GM21717 (cell line): ENCODE results near the gene ADAMTS17.

Experiments
- ATAC-seq: cut with Tn5 transposase; IDR thresholded peaks from one replicate; pipeline ENCODE4 v1.9.1; 2021; ENCODE audit warnings: mild to moderate bottlenecking, moderate library complexity; ENCODE audit not compliant: unreplicated experiment

The ADAMTS17 gene

GRCh38 chr15:100114571-100114970, 227.2 kb downstream of the ADAMTS17 start:
- no peak for ATAC-seq

- no peak for ATAC-seq
Observed at GRCh38 chr15:100114100-100114499, 227.7 kb downstream of the ADAMTS17 start.

GRCh38 chr15:100113351-100114080, 228.3 kb downstream of the ADAMTS17 start:
- no peak for ATAC-seq

- ATAC-seq = no peak
Observed at GRCh38 chr15:100112636-100113305, 229.0 kb downstream of the ADAMTS17 start.

GRCh38 chr15:100112061-100112420, 229.7 kb downstream of the ADAMTS17 start:
- ATAC-seq = no peak

GRCh38 chr15:100111125-100112060, 230.4 kb downstream of the ADAMTS17 start:
- ATAC-seq = no peak

DNA sequence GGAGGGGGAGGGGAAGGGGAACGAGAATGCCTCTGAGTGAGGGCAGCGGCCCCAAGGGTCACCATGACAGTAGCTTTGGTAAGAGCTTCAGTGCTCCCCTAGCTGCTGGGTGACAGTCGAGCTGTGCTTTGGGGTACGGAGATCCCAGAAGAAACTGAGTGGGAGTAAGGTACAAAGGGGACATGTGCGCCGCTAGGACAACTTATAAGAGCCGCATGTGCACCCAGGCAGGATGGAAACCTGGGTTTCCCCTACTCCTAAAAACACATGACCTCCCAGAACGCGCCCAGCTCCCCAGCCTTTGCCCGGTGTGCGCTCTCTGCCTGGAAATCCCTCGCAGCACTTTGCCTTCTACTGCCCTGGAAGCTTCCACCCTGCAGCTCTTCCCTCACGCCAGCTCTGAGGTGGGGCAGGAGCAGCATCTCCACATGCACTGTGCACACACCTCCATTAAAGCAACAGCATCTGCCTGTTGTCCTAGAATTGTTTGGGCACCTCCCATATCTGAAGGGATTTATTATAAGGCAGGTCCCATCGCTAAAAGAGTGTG, 232.2 kb downstream of the ADAMTS17 start:
- ATAC-seq = no peak

DNA sequence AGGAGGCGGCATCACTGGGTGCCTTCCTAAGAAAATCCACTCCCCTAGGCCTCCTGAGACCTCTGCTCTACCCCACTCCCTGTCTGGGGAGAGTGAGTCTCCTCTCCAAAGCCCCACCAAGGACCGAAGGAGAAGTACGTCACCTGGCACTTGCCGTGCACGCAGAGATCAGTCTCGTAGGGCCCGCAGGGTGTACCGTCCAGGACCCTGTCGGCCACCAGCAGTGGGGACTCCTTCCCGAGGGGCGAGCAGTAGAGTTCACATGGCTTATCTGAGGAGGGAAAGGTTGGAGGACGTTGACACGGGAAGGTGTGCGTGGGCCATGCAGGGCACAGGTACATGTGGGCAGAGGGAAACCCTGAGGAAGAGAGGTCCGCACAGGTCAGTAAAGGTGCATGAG, 232.9 kb downstream of the ADAMTS17 start:
- no peak for ATAC-seq

DNA sequence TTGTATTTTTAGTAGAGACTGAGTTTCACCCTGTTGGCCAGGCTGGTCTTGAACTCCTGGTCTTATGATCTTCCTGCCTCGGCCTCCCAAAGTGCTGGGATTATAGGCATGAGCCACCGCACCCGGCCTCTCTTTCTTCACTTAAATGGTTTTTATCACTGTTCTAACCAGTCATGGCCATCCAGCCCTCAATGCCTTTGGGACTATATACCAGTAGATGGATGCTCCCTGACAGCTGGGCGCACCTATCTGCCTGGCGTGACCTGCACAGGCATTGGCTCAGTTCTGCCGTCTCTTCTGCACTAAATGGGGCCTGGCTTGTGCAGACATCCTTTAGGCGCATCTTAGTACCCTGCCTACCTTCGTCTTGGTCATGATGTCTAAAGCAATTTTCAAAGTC, 233.4 kb downstream of the ADAMTS17 start:
- ATAC-seq = no peak

DNA sequence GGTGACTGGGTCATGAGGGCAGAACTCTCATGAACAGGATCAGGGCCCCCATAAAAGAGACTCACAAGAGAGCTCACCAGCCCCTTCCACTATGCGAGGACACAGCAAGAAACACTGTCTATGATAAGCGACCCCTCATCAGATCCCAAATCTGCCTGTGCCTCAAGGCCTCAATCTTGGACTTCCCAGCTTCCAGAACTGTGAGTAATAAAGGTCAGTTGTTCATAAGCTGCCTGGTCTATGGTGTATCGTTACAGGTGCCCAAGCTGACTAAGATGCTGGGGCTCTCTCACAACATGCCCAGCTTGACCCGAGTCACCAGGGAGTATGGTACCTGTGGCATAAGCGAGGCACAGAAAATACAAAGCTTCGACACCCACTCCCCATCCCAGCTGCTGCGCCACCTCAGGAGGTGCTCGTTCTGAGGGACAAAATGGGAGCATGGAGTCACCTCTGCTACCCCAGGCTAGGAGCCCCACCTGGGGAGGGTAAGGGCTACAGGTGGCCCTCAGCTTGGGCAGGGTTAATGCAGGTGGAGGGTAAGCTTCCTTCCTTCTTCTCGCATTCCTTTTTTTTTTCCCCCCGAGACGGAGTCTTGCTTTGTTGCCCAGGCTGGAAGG, 234.1 kb downstream of the ADAMTS17 start:
- no peak for ATAC-seq

DNA sequence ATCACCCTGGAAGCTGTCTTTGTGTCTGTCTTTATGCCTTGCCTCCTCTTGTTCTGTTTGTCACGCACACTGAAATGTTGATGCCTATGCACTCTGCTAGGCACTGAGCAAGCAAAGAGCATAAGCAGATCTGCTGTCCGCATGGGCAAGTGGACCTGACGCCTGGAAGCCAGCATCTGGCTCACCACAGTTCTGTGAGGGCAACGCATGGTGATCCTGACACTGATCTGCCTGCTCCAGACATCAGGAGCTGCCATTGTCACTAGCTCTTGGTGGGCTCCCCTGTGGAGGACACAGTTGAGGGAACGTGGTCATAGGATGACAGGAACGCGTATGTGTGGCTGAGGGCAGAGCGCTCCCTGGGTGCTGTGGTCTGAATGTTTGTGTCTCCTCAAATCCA, 234.6 kb downstream of the ADAMTS17 start:
- ATAC-seq = no peak

DNA sequence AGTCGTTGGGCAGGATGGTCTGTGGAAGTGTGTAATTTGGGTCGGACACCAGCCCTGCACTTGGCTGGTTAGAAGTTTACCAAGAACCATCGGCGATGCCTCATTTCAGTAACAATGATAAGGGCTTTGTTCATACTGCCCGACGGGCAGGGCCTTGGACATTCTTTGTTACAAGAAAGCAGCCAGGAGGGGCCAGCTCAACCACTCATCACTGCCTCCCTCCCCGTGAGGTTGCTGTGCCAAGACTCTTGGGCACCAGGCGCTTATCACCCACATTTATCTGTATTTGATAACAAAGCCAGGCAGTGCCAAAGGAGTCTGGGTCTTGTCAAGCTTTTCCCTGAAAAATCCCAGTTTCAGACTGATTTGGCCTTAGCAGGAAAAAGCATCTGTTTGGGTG, 235.0 kb downstream of the ADAMTS17 start:
- no peak for ATAC-seq

DNA sequence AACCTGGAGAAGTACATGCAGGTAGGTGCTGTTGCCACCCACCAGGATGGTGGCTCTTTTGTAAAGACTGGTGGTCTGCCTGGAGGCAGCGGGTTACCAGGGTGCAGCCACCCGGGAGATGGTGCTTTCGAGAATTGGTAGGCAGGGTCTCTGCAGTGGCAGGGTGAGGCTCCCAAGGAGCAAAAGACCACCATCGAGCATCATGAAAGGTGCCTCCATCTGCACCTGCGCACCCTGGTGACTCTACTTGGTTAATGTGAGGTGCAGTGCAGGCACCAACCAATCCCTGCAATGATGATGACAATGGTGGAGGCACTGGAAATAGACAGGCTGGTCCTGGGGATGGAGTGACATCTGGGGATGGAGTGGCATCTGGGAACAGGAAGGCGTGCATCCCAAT, 236.7 kb downstream of the ADAMTS17 start:
- no peak for ATAC-seq

- no peak for ATAC-seq
Observed at GRCh38 chr15:100104245-100104644, 237.5 kb downstream of the ADAMTS17 start.

DNA sequence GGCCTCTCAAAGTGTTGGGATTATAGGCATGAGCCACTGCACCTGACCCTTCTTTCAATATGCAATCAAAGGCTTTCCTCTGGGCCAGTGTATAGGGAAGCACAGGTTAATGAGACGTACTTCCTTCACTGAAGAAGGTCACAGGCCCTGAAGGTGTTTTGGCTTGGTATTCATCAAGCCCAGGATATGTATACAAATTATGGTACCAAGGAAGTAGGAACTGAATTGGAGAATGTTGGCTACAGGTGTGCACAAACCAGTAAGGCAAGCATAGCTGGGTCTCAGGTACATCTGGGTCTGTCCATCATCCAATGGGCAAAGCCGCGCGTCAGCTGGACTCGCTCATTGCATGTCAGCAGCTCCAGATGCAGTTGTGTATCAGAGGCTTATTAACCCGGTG, 237.9 kb downstream of the ADAMTS17 start:
- no peak for ATAC-seq

DNA sequence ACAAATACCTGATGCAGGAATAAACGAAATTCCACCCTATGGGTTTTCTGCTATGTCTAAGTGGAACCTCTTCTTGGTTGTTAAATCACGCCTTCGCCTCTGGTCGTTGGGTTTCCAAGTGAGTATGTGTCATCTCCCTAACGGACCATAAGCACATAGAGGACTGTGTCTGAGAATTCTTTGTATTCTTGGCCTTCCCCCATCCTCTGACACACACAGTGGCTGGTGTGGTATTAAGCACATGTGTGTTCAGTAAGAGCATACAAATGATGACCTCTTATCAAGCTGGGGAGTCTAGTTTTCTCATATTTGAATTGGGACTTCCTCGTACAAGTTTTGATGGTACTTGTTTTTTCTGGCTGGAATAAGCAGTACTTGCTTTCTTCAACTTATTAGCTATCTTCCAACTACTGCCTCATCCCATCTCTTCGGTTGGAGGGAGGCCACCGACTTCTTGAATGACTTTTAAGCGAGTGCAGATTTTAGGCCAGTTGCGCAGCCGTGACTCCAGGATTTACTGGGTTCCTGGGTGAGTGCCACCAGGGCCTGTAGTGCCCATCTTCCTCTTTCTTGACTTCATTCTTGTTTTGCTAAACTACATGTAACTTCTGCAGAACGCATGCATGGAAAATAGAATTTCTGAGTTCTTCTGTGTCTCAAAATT, 240.2 kb downstream of the ADAMTS17 start:
- ATAC-seq = no peak

DNA sequence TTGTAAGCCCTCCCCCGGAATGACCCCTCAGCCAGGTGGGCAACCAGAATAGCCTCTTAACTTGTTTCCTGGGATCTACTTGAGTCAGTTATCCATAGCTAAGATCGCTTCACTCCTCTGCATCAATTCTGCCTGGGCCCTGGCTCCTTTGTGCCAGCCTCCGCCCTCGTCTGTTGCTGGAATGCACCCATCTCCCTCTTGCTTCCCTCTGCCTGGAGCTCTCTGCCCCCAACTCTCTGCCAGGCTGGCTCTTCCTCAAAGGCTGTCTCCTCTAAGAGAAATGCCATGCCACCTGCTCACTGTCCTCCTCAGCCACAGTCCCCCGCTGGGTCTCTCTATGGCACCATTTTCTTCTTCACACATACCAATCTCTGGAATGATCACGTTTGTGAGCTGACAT, 240.8 kb downstream of the ADAMTS17 start:
- no peak for ATAC-seq

- no peak for ATAC-seq
Observed at GRCh38 chr15:100099976-100100375, 241.8 kb downstream of the ADAMTS17 start.

DNA sequence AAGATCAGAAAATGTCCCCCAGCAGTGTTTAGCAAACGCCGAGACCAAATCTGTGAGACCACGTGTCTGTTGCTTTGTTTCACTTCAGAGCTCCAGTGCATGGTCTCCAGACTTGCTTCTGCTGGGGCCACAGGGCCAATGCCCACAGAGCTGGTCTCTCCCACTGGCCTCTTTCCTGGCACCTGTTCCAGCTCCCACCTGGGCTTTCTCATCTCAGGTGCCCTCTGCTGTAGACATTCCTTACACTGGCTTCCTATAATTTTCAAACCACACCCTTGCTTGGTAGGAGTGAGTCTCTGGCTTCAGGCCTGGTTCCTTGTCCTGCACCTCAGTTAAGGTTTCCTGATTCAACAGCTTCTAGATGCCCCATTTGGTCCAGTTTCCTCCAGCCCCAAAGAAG, 243.1 kb downstream of the ADAMTS17 start:
- ATAC-seq = no peak

DNA sequence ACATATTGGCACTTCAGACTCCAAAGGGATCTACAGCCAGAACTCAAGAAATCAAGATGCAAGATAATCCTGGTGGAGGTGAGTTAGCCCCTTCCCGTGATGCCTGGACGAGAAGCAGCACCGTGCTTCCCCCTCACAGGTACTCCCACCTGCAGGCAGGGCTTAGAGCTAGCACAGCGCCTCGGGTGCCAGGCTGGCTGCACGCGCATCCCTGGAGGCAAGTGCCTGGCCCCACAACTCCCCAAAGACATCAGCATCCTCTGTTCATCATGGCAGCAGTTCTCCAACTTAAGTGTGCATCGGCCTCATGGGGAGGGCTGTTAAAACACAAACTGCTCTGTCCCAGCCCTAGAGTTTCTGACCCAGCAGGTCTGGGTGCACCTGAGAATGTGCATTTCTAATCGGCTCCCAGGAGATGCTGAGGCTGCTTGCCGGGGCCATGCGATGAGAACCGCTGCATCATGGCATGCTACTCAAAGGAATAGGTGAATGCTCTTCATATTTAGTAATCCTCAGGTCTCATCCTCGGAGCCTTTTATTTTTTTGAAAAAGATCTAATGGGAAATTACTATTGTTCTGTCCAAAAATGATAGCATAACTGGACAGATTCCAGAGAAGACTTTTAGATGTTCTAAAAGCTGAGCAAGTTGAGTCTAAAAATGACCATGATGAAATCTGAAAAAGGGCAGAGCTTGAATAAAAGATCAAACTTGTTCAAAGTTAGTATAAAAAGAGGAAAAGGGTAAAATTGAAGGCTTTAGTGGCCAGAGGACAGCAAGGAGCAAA, 244.2 kb downstream of the ADAMTS17 start:
- ATAC-seq = no peak
